Prostate gland (tissue), 2 donors: ENCODE measurements around the gene KLHDC9. TPM values are rescaled to one million over a fixed set of nuclear protein-coding genes. Genes with fewer than 3 reads are reported as not detected.

Source experiments
- DNase-seq: peaks from one replicate; pipeline ENCODE4 v3.0.0-alpha.2; 2019; ENCODE audit warnings: low spot score
- H3K27ac ChIP-seq, 2 donors: fragments of 200-600 bp; sonication (generic); 2 replicates each; pipeline ENCODE4 v1.5.1; 2017 to 2019
- H3K27me3 ChIP-seq: fragments of 200-600 bp; sonication (generic); replicated peaks from 2 replicates; pipeline ENCODE4 v1.5.1; 2019; ENCODE audit not compliant: insufficient read depth
- H3K36me3 ChIP-seq, 2 donors: fragments of 200-600 bp; sonication (generic); 1 replicate in 1 of 2; 2 replicates in 1 of 2; pipeline versions ENCODE4 v1.5.1 to v1.8.1; 2017 to 2019
- H3K4me1 ChIP-seq: fragments of 200-600 bp; sonication (generic); replicated peaks from 2 replicates; pipeline ENCODE4 v1.5.1; 2019
- H3K4me3 ChIP-seq, 2 donors: fragments of 200-600 bp; sonication (generic); 2 replicates each; pipeline ENCODE4 v1.5.1; 2017 to 2019
- H3K9me3 ChIP-seq: fragments of 200-600 bp; sonication (generic); 2 replicates; pipeline ENCODE4 v1.5.1; 2017
- CTCF ChIP-seq, 4 experiments: fragments of 200-600 bp in 2 of 4; fragments of 450-650 bp in 2 of 4; sonication (generic) in 2 of 4; IDR thresholded peaks; 1 replicate in 3 of 4; 2 replicates in 1 of 4; pipeline ENCODE4 v1.5.1; 2016 to 2019; ENCODE audit warnings: antibody characterized with exemption in 4 of 4, mild to moderate bottlenecking in 2 of 4, moderate library complexity in 2 of 4
- POLR2A ChIP-seq: fragments of 450-650 bp; IDR thresholded peaks from one replicate; pipeline ENCODE4 v1.6.1; 2016; ENCODE audit warnings: antibody characterized with exemption, mild to moderate bottlenecking
- POLR2AphosphoS5 ChIP-seq: sonication (generic); formaldehyde crosslinking; IDR thresholded peaks from one replicate; pipeline ENCODE4 v1.6.1; 2017; ENCODE audit warnings: antibody characterized with exemption
- WGBS: methylation state at CpG from one replicate; pipeline ENCODE4 v1.1.5; 2018; 5-methylcytosine and 5-hydroxymethylcytosine counted together
- intact Hi-C: fragments of 100-400 bp; cut with DNase I; formaldehyde crosslinking; loops from one replicate; pipeline ENCODE4 v1.14.2; 2022
- total RNA-seq, 2 donors: library from RNA; depleted of rRNA; stranded (reverse); fragments of >200 nt; gene quantifications; one replicate each; pipeline ENCODE4 v1.1.0, GENCODE V29; 2016

Gene KLHDC9
- total RNA-seq, 2 donors from 2014 or later: 24.8 to 33.3 TPM

- no peaks in the 10 kb centered on the region for H3K9me3 ChIP-seq
- TF ChIP-seq CTCF (IDR thresholded peaks at IDR 0.05) (no peak), POLR2AphosphoS5 (no peak), POLR2A (no peak)
- H3K4me1 ChIP-seq: no peaks in the 10 kb centered on the region
- no peaks in the 10 kb centered on the region for H3K27me3 ChIP-seq
- no peak for DNase-seq
- no peak overlapping the region for H3K27ac ChIP-seq
- H3K36me3 ChIP-seq: no peaks in the 10 kb centered on the region
- no peak overlapping the region for H3K4me3 ChIP-seq
- intact Hi-C loops: no loop called here
Measured at GRCh38 chr1:161076410-161076809, 21.8 kb upstream of the KLHDC9 start.

- WGBS: 85% methylated on average over 9 of the region's 9 CpGs
- Histone ChIP-seq H3K4me1 (no peaks in the 10 kb centered on the region), H3K9me3 (no peaks in the 10 kb centered on the region), H3K27ac (no peak overlapping the region), H3K4me3 (no peak overlapping the region), H3K36me3 (no peaks in the 10 kb centered on the region), H3K27me3 (no peaks in the 10 kb centered on the region)
- DNase-seq: no peak
- TF ChIP-seq POLR2A: no peak
- TF ChIP-seq POLR2AphosphoS5: no peak
- TF ChIP-seq CTCF (IDR thresholded peaks at IDR 0.05): no peak
- intact Hi-C loops: no loop called here
Measured at GRCh38 chr1:161077426-161077825, 20.7 kb upstream of the KLHDC9 start.

- 73% methylated on average over 41 of the region's 41 CpGs for WGBS
- intact Hi-C loops: no loop called here
Measured at GRCh38 chr1:161079436-161080110, 18.6 kb upstream of the KLHDC9 start.

GRCh38 chr1:161080441-161081405 is 17.4 kb upstream of the KLHDC9 start:
- Histone ChIP-seq H3K27ac (no peak overlapping the region), H3K4me1 (peaks cover 6% of the 10 kb centered on the region)
- 90% methylated on average over 5 of the region's 5 CpGs for WGBS

More at GRCh38 chr1:161079436-161080110, 18.6 kb upstream of the KLHDC9 start:
- Histone ChIP-seq H3K9me3 (no peaks in the 10 kb centered on the region), H3K27me3 (no peaks in the 10 kb centered on the region), H3K4me3 (no peak overlapping the region), H3K36me3 (no peaks in the 10 kb centered on the region), H3K27ac (no peak overlapping the region), H3K4me1 (peaks cover 6% of the 10 kb centered on the region)
- no peak for DNase-seq
- no peak for TF ChIP-seq POLR2AphosphoS5
- TF ChIP-seq POLR2A: no peak
- TF ChIP-seq CTCF (IDR thresholded peaks at IDR 0.05): no peak

More at GRCh38 chr1:161080441-161081405, 17.4 kb upstream of the KLHDC9 start:
- TF ChIP-seq POLR2AphosphoS5 (no peak), CTCF (IDR thresholded peaks at IDR 0.05) (no peak), POLR2A (no peak)
- no peak overlapping the region for H3K4me3 ChIP-seq
- DNase-seq: no peak
- H3K27me3 ChIP-seq: no peaks in the 10 kb centered on the region
- no peaks in the 10 kb centered on the region for H3K9me3 ChIP-seq
- H3K36me3 ChIP-seq: no peaks in the 10 kb centered on the region
- intact Hi-C loops: no loop called here
